SU-DHL-6 (cell line): ENCODE results near the gene RNF167.

Source experiments
- H2AFZ ChIP-seq: fragments of 200-600 bp; sonication (generic); 2 replicates; pipeline ENCODE4 v1.6.1; 2014; ENCODE audit warnings: low read depth, mild to moderate bottlenecking, moderate library complexity, mixed read lengths, antibody characterized with exemption, low read length; ENCODE audit not compliant: severe bottlenecking
- H3F3A ChIP-seq: fragments of 200-600 bp; shearing (Covaris generic); 2 replicates; pipeline ENCODE4 v1.6.0; 2016; ENCODE audit warnings: antibody characterized with exemption, mild to moderate bottlenecking; ENCODE audit not compliant: insufficient read depth
- H3K27ac ChIP-seq: fragments of 200-600 bp; sonication (generic); 2 replicates; pipeline ENCODE4 v1.5.1; 2016; ENCODE audit warnings: low read depth, mild to moderate bottlenecking, low read length, moderate library complexity, mixed read lengths
- H3K27me3 ChIP-seq: fragments of 200-600 bp; sonication (generic), shearing (Covaris generic); 2 replicates; pipeline ENCODE4 v1.6.0; 2014; ENCODE audit warnings: mild to moderate bottlenecking, low read length
- H3K36me3 ChIP-seq: fragments of 200-600 bp; sonication (generic); 2 replicates; pipeline ENCODE4 v1.6.1; 2014; ENCODE audit warnings: mild to moderate bottlenecking, low read length, mixed read lengths
- H3K4me2 ChIP-seq: fragments of 300-600, 200-600 bp; shearing (Covaris generic), sonication (generic); 2 replicates; pipeline ENCODE4 v1.6.0; 2014; ENCODE audit warnings: low read length, low read depth, mild to moderate bottlenecking; ENCODE audit not compliant: poor library complexity, severe bottlenecking
- H3K4me3 ChIP-seq: fragments of 200-600 bp; sonication (generic); 2 replicates; pipeline ENCODE4 v1.5.1; 2014; ENCODE audit warnings: antibody characterized with exemption, low read length, mild to moderate bottlenecking, mixed read lengths; ENCODE audit not compliant: insufficient read depth, poor library complexity, severe bottlenecking
- H3K79me2 ChIP-seq: fragments of 200-600 bp; sonication (generic); 2 replicates; pipeline ENCODE4 v1.6.1; 2014; ENCODE audit warnings: mild to moderate bottlenecking, low read length, moderate library complexity; ENCODE audit not compliant: insufficient read depth
- H3K9ac ChIP-seq: fragments of 200-600 bp; sonication (generic); 2 replicates; pipeline ENCODE4 v1.7.0; 2014; ENCODE audit warnings: mild to moderate bottlenecking, low read length
- H3K9me2 ChIP-seq: fragments of 200-600 bp; sonication (generic); replicated peaks from 2 replicates; pipeline ENCODE4 v1.6.1; 2014; ENCODE audit warnings: low read length; ENCODE audit not compliant: insufficient read depth
- H3K9me3 ChIP-seq: fragments of 200-600 bp; sonication (generic); 2 replicates; pipeline ENCODE4 v1.6.1; 2014; ENCODE audit warnings: low read length, mixed read lengths; ENCODE audit not compliant: insufficient read depth
- H4K20me1 ChIP-seq: fragments of 200-600 bp; sonication (generic); 2 replicates; pipeline ENCODE4 v1.6.1; 2014; ENCODE audit warnings: low read depth, mild to moderate bottlenecking, antibody characterized with exemption, low read length, moderate library complexity, mixed read lengths
- CTCF ChIP-seq: fragments of 200-600 bp; sonication (generic); IDR thresholded peaks from one replicate; pipeline ENCODE4 v1.5.1; 2017; ENCODE audit warnings: antibody characterized with exemption, mild to moderate bottlenecking, low read length, moderate library complexity; ENCODE audit not compliant: insufficient read depth, poor library complexity, severe bottlenecking
- EZH2phosphoT487 ChIP-seq: fragments of 200-600 bp; sonication (generic), shearing (Covaris generic); conservative IDR thresholded peaks from 2 replicates; pipeline ENCODE4 v1.6.1; 2018; ENCODE audit warnings: mild to moderate bottlenecking, antibody characterized with exemption, low read length, moderate library complexity, mixed read lengths

Gene RNF167

GRCh38 chr17:4982305-4982704, 42.2 kb downstream of the RNF167 start:
- H3K36me3 ChIP-seq: no peaks in the 10 kb centered on the region
- H3K27me3 ChIP-seq: no peaks in the 10 kb centered on the region
- H3K9me2 ChIP-seq: no peaks in the 10 kb centered on the region
- no peak overlapping the region for H3K9ac ChIP-seq
- peaks cover 4% of the 10 kb centered on the region; the same call in 1 of the 2 replicates for H3F3A ChIP-seq
- no peak overlapping the region for H3K4me3 ChIP-seq
- H3K27ac ChIP-seq: no peak overlapping the region
- no peak for TF ChIP-seq CTCF
- TF ChIP-seq EZH2phosphoT487: no peak
- no peaks in the 10 kb centered on the region for H3K9me3 ChIP-seq
- no peak overlapping the region for H3K4me2 ChIP-seq
- H2AFZ ChIP-seq: no peak overlapping the region
- H3K79me2 ChIP-seq: peaks cover 10% of the 10 kb centered on the region; the same call in 1 of the 2 replicates
- no peaks in the 10 kb centered on the region for H4K20me1 ChIP-seq

- Histone ChIP-seq H3K9me2 (no peaks in the 10 kb centered on the region), H3K9me3 (no peaks in the 10 kb centered on the region), H2AFZ (peak overlapping the region; percentile 81), H3K27ac (peak overlapping the region; percentile 59), H3K4me2 (peak overlapping the region; percentile 97), H3K36me3 (no peaks in the 10 kb centered on the region), H3K9ac (peak overlapping the region; percentile 93), H4K20me1 (no peaks in the 10 kb centered on the region), H3F3A (peaks cover 5% of the 10 kb centered on the region; the same call in 1 of the 2 replicates), H3K4me3 (peak overlapping the region; percentile 82), H3K27me3 (no peaks in the 10 kb centered on the region), H3K79me2 (peaks cover 10% of the 10 kb centered on the region; the same call in 1 of the 2 replicates)
- TF ChIP-seq CTCF (no peak), EZH2phosphoT487 (no peak)
These were observed 46.3 kb downstream of the RNF167 start for GRCh38 chr17:4986403-4986802.

GRCh38 chr17:4986951-4987766, 47.1 kb downstream of the RNF167 start, which contains the start of gene CAMTA2:
TSS of gene CAMTA2 (minus strand) at chr17:4987675. CDS start at chr17:4986222, 1,453 bp downstream.
- Histone ChIP-seq H2AFZ (peak within 1 kb of the TSS; percentile 81), H3K4me2 (peak within 1 kb of the TSS; percentile 97), H3K9me2 (no peaks in the 10 kb centered on the region), H3K9me3 (no peaks in the 10 kb centered on the region), H4K20me1 (no peaks in the 10 kb centered on the region), H3K79me2 (peaks cover 10% of the 10 kb centered on the region; the same call in 1 of the 2 replicates), H3K9ac (peak within 1 kb of the TSS; percentile 93), H3K4me3 (peak within 1 kb of the TSS; percentile 82), H3K27me3 (no peaks in the 10 kb centered on the region), H3K36me3 (no peaks in the 10 kb centered on the region), H3K27ac (peak within 1 kb of the TSS; percentile 59), H3F3A (peaks cover 11% of the 10 kb centered on the region; the same call in 1 of the 2 replicates)
- TF ChIP-seq CTCF: peak; percentile 68
- TF ChIP-seq EZH2phosphoT487: no peak
